DND-41 (cell line): ENCODE data around the gene THRB.

Source experiments
- EZH2 ChIP-seq: IDR thresholded peaks from 3 replicates; pipeline ENCODE4 v1.6.1; 2012; ENCODE audit warnings: borderline replicate concordance, low read depth, mild to moderate bottlenecking, moderate library complexity, low read length, inconsistent platforms; ENCODE audit not compliant: severe bottlenecking
- TF ChIP-seq, protein P1 (sequence below): IDR thresholded peaks from 2 replicates; pipeline ENCODE4 v1.5.1; 2012; ENCODE audit warnings: borderline replicate concordance, low read length, moderate library complexity, mild to moderate bottlenecking; ENCODE audit not compliant: poor library complexity, severe bottlenecking; ENCODE audit errors: extremely low read depth

- TF ChIP-seq, protein P1, sequence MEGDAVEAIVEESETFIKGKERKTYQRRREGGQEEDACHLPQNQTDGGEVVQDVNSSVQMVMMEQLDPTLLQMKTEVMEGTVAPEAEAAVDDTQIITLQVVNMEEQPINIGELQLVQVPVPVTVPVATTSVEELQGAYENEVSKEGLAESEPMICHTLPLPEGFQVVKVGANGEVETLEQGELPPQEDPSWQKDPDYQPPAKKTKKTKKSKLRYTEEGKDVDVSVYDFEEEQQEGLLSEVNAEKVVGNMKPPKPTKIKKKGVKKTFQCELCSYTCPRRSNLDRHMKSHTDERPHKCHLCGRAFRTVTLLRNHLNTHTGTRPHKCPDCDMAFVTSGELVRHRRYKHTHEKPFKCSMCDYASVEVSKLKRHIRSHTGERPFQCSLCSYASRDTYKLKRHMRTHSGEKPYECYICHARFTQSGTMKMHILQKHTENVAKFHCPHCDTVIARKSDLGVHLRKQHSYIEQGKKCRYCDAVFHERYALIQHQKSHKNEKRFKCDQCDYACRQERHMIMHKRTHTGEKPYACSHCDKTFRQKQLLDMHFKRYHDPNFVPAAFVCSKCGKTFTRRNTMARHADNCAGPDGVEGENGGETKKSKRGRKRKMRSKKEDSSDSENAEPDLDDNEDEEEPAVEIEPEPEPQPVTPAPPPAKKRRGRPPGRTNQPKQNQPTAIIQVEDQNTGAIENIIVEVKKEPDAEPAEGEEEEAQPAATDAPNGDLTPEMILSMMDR, result no peak
- no peak for TF ChIP-seq EZH2
These were observed 98.3 kb downstream of the THRB start for GRCh38 chr3:24396338-24396737.
